DND-41 (cell line): ENCODE data around the gene ATF4.

Experiments
- ATAC-seq: fragments of 200-7000 bp; cut with Tn5 transposase; 3 replicates; pipeline ENCODE4 v1.9.1; 2021; ENCODE audit warnings: low read depth; ENCODE audit not compliant: insufficient read depth
- DNase-seq: peaks from one replicate; pipeline ENCODE4 v3.0.0-alpha.2; 2020
- H2AFZ ChIP-seq: 2 replicates; pipeline ENCODE4 v1.6.0; 2012; ENCODE audit warnings: low read depth, low read length
- H3K27ac ChIP-seq: 2 replicates; pipeline ENCODE4 v1.5.1; 2012; ENCODE audit warnings: low read length, inconsistent platforms
- H3K27me3 ChIP-seq: fragments of 200-600 bp; sonication (generic); 2 replicates; pipeline ENCODE4 v1.6.0; 2012; ENCODE audit warnings: low read length, mild to moderate bottlenecking, inconsistent platforms; ENCODE audit not compliant: insufficient read depth, poor library complexity
- H3K36me3 ChIP-seq: 2 replicates; pipeline ENCODE4 v1.5.1; 2012; ENCODE audit warnings: low read length, inconsistent platforms; ENCODE audit not compliant: insufficient read depth
- H3K4me1 ChIP-seq: 2 replicates; pipeline ENCODE4 v1.5.1; 2012; ENCODE audit warnings: mild to moderate bottlenecking, low read length; ENCODE audit not compliant: insufficient read depth
- H3K4me2 ChIP-seq: 2 replicates; pipeline ENCODE4 v1.6.0; 2012; ENCODE audit warnings: mild to moderate bottlenecking, moderate library complexity, low read length, inconsistent platforms; ENCODE audit not compliant: insufficient read depth
- H3K4me3 ChIP-seq, 2 experiments: fragments of 200-600 bp in 1 of 2; shearing (Covaris generic) in 1 of 2; 2 replicates each; pipeline ENCODE4 v1.5.1; 2012 to 2016; ENCODE audit warnings: inconsistent platforms in 2 of 2, low read length in 2 of 2, mild to moderate bottlenecking in 2 of 2, low read depth in 1 of 2, moderate library complexity in 1 of 2
- H3K79me2 ChIP-seq: 2 replicates; pipeline ENCODE4 v1.6.0; 2012; ENCODE audit warnings: low read length, inconsistent platforms; ENCODE audit not compliant: insufficient read depth
- H3K9ac ChIP-seq: 2 replicates; pipeline ENCODE4 v1.6.0; 2012; ENCODE audit warnings: low read depth, mild to moderate bottlenecking, inconsistent platforms, low read length, moderate library complexity
- H3K9me3 ChIP-seq: 2 replicates; pipeline ENCODE4 v1.5.1; 2012; ENCODE audit warnings: low read length, moderate library complexity, mild to moderate bottlenecking, inconsistent platforms; ENCODE audit not compliant: insufficient read depth, severe bottlenecking
- H4K20me1 ChIP-seq: 2 replicates; pipeline ENCODE4 v1.6.0; 2012; ENCODE audit warnings: low read length; ENCODE audit not compliant: insufficient read depth
- EZH2 ChIP-seq: IDR thresholded peaks from 3 replicates; pipeline ENCODE4 v1.6.1; 2012; ENCODE audit warnings: borderline replicate concordance, low read depth, mild to moderate bottlenecking, moderate library complexity, low read length, inconsistent platforms; ENCODE audit not compliant: severe bottlenecking
- TF ChIP-seq, protein P1 (sequence below): IDR thresholded peaks from 2 replicates; pipeline ENCODE4 v1.5.1; 2012; ENCODE audit warnings: borderline replicate concordance, low read length, moderate library complexity, mild to moderate bottlenecking; ENCODE audit not compliant: poor library complexity, severe bottlenecking; ENCODE audit errors: extremely low read depth

ATF4 gene

GRCh38 chr22:39534591-39535356 is 14.4 kb downstream of the ATF4 start:
- peak overlapping the region; percentile 66 for H3K4me2 ChIP-seq
- H3K36me3 ChIP-seq: peaks cover 19% of the 10 kb centered on the region
- H3K79me2 ChIP-seq: peaks cover 27% of the 10 kb centered on the region
- H3K27me3 ChIP-seq: no peaks in the 10 kb centered on the region
- peaks cover 12% of the 10 kb centered on the region; the same call in 1 of the 2 replicates for H4K20me1 ChIP-seq
- DNase-seq (peak; percentile 89), ATAC-seq (peak; percentile 66)
- peaks cover 50% of the 10 kb centered on the region for H3K4me1 ChIP-seq
- peak overlapping the region in 1 of 2 experiments; percentile 42; a peak in 2 of 4 replicates for H3K4me3 ChIP-seq
- TF ChIP-seq, protein P1, sequence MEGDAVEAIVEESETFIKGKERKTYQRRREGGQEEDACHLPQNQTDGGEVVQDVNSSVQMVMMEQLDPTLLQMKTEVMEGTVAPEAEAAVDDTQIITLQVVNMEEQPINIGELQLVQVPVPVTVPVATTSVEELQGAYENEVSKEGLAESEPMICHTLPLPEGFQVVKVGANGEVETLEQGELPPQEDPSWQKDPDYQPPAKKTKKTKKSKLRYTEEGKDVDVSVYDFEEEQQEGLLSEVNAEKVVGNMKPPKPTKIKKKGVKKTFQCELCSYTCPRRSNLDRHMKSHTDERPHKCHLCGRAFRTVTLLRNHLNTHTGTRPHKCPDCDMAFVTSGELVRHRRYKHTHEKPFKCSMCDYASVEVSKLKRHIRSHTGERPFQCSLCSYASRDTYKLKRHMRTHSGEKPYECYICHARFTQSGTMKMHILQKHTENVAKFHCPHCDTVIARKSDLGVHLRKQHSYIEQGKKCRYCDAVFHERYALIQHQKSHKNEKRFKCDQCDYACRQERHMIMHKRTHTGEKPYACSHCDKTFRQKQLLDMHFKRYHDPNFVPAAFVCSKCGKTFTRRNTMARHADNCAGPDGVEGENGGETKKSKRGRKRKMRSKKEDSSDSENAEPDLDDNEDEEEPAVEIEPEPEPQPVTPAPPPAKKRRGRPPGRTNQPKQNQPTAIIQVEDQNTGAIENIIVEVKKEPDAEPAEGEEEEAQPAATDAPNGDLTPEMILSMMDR: peak; percentile 99
- TF ChIP-seq EZH2: no peak
- H3K9me3 ChIP-seq: no peaks in the 10 kb centered on the region
- H2AFZ ChIP-seq: peak overlapping the region; percentile 88
- H3K27ac ChIP-seq: peak overlapping the region; percentile 55
- peak overlapping the region; percentile 51 for H3K9ac ChIP-seq

GRCh38 chr22:39535357-39535725 is 15.0 kb downstream of the ATF4 start:
- Histone ChIP-seq H3K9ac (peak overlapping the region; percentile 51; the same call in 1 of the 2 replicates), H3K27ac (peak overlapping the region; percentile 54; the same call in 1 of the 2 replicates), H4K20me1 (peaks cover 7% of the 10 kb centered on the region; the same call in 1 of the 2 replicates), H2AFZ (peak overlapping the region; percentile 88; the same call in 1 of the 2 replicates), H3K9me3 (no peaks in the 10 kb centered on the region), H3K27me3 (no peaks in the 10 kb centered on the region), H3K4me3 (0 out of 4 replicates have a peak overlapping the region, but pooled peaks of 1 of the 2 experiments have one; percentile 42), H3K4me2 (peak overlapping the region; percentile 66), H3K4me1 (peaks cover 44% of the 10 kb centered on the region), H3K36me3 (peaks cover 13% of the 10 kb centered on the region), H3K79me2 (peaks cover 22% of the 10 kb centered on the region)
- ATAC-seq (no peak), DNase-seq (no peak)
- TF ChIP-seq EZH2: no peak
- TF ChIP-seq, protein P1: no peak

- H3K4me1 ChIP-seq: peaks cover 38% of the 10 kb centered on the region
- DNase-seq (no peak), ATAC-seq (no peak)
- TF ChIP-seq, protein P1: no peak
- TF ChIP-seq EZH2: no peak
- no peak overlapping the region for H3K27ac ChIP-seq
- no peak overlapping the region for H3K9ac ChIP-seq
- no peak overlapping the region for H2AFZ ChIP-seq
- peaks cover 5% of the 10 kb centered on the region; the same call in 1 of the 2 replicates for H4K20me1 ChIP-seq
- H3K79me2 ChIP-seq: peaks cover 16% of the 10 kb centered on the region
- no peaks in the 10 kb centered on the region for H3K27me3 ChIP-seq
- no peaks in the 10 kb centered on the region for H3K9me3 ChIP-seq
- no peak overlapping the region for H3K4me2 ChIP-seq
- no peak overlapping the region for H3K4me3 ChIP-seq
- peaks cover 7% of the 10 kb centered on the region for H3K36me3 ChIP-seq
These were observed 15.6 kb downstream of the ATF4 start for GRCh38 chr22:39535831-39536449.
